HG03025 (cell line): Measurements from ENCODE around the gene CDC42BPB.
A peak's percentile ranks its signal among the peaks of the same experiment; 100 is the strongest.
"Not testable (repeated sequence)": the region's sequence is repeated elsewhere in the genome, so short reads cannot be mapped to it uniquely, and the experiment has no call there.

ENCODE experiments used
- ATAC-seq: cut with Tn5 transposase; IDR thresholded peaks from one replicate; pipeline ENCODE4 v1.9.1; 2021; ENCODE audit warnings: mild to moderate bottlenecking, moderate library complexity; ENCODE audit not compliant: unreplicated experiment, low FRiP score

CDC42BPB gene

DNA sequence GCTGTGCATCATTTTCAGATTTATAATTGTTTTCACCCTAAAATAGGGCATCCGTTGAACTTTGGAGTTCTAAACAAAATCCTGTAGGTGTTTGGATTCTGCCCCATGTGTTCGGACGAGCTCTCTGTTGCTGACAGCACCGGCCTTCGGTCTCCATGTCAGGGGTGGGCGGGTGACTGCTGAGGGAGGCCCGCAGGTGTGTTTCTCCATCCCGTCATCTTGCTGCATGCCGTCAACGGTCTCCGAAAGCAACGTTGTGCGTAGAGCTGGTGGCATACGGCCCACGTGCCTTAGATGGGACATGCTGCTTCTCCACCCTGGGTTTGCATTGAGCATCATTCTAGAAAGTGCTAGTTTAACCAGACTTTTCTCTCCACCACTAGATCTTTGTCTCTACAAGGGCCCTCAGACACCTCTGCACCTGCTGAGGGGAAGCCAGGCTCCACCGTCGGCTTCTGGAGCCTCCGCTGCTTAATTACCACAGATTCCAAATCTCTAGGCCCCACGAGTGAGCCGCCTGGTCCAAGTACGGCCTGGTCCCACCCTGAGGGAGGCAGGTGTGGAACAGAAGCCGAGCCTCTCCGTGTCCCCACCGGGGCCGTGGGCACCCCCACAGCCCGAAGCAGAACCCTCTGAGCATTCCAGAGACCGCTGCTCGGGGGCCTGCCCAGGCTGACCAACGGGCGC, 150.6 kb downstream of the CDC42BPB start:
- no peak for ATAC-seq

DNA sequence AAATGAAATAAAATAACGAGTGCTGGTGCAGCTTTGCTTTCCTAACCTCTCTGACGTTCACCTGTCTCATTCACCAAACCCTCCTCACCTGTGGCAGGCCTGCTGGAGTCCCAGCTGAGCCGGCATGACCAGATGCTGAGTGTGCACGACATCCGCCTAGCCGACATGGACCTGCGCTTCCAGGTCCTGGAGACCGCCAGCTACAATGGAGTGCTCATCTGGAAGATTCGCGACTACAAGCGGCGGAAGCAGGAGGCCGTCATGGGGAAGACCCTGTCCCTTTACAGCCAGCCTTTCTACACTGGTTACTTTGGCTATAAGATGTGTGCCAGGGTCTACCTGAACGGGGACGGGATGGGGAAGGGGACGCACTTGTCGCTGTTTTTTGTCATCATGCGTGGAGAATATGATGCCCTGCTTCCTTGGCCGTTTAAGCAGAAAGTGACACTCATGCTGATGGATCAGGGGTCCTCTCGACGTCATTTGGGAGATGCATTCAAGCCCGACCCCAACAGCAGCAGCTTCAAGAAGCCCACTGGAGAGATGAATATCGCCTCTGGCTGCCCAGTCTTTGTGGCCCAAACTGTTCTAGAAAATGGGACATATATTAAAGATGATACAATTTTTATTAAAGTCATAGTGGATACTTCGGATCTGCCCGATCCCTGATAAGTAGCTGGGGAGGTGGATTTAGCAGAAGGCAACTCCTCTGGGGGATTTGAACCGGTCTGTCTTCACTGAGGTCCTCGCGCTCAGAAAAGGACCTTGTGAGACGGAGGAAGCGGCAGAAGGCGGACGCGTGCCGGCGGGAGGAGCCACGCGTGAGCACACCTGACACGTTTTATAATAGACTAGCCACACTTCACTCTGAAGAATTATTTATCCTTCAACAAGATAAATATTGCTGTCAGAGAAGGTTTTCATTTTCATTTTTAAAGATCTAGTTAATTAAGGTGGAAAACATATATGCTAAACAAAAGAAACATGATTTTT, 151.9 kb downstream of the CDC42BPB start:
- ATAC-seq, result no peak

DNA sequence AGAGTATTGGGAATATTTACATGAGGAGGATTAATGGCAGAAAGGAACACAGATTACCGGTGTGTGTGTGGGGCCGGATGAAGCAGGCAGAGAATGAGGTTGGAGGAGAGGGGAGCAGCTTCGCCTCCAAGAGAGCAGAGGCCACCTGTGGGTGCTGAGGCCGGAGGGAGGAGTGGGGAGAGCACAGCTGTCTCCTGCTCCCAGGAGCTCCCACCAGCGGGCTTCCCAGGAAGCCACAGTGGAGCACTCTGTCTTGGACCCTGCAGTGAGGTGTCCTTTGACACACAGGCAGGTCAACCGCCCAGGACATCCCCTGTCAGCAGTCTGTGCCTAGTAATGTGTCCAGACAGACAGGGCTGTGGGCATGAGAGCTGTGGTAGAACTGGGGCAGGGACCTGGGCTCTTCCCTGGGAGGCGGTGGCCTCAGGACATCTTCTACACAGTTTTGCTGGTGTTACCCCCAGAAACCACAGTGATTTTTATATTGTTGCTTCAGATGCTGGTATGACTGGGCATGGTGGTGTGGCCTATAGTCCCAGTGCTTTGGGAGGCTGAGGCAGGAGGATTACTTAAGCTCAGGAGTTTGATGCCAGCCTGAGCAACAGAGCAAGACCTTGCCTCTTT, 153.3 kb downstream of the CDC42BPB start:
- ATAC-seq, result no peak

DNA sequence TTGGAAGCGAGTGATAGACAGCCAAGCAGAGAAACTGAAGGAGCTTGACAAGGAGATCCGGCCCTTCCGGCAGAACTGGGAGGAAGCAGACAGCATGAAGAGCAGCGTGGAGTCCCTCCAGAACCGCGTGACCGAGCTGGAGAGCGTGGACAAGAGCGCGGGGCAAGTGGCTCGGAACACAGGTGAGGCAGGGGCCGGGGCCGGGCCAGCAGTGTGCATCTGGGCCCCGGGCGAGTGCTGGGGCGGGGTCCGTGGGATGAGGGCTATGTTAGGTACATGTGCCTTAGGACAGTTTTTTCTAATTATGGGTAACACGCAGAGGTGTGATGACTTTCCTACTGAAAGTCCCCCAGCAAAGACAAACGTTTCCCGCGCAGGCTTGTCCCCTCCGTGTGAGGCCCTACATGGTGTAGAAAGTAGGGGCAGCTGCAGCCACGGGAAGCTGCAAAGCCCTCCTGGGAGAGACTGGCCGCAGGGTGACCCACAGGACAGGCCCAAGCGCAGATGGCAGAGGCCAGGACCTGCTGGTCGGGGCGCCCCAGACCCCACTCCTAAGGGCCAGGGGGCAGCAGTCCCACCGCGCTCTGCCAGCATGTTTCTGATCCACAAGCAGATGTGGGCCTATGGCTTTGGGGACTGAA, 154.0 kb downstream of the CDC42BPB start:
- ATAC-seq, result no peak

DNA sequence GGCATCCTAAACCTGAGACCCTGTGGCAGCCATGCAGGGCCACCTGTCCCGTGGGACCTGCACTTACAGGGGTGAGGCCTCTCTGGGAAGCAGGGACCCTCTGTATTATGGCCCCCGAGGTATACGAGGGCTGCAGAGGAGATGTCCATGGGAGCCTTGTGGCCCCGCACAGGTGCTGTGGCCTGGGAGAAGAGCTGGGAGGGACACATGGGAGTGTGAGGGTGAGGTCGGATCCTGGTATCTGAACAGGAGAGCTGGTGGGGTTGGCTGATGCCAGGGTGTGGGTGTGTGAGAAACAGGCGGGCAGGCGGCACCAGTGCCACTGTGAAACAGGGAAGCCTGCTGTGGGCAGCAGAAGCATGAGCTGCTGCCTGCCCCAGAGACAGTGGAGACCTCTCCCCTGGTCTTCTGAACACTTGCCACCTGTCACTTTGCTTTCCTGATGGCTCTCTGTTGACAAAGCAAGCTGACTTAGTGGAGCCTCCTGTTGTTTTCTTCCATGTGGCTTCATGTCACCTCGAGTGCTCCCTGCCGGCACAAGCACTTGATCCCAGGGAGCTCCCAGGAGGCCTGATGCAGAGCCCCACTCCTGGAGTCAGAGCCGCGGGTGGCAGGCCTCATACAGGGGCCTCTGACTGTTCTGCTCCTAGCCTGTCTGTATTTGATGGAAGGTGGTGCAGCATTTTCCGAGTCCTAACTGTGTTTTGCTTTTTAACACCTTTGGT, 154.7 kb downstream of the CDC42BPB start:
- no peak for ATAC-seq

DNA sequence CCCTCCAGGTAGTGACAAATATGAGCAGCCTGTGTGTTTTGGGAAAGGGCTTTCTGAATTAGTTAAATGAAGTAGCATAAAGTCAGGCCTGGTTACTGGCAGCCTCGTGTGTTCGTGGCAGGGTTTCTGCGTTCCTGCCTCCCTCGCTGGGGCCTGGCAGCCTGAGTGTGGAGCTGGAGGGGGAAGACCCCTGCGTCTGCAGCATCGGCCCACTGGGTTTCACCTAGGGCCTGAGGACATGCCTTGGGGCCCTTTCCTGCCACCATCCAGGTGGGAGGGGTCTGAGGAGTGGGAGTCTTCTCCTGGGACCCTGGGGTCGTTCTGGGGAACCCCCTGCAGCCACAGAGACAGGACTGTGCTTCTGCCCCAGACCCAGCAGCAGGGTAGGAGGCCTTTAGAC, 155.3 kb downstream of the CDC42BPB start:
- ATAC-seq, result no peak

DNA sequence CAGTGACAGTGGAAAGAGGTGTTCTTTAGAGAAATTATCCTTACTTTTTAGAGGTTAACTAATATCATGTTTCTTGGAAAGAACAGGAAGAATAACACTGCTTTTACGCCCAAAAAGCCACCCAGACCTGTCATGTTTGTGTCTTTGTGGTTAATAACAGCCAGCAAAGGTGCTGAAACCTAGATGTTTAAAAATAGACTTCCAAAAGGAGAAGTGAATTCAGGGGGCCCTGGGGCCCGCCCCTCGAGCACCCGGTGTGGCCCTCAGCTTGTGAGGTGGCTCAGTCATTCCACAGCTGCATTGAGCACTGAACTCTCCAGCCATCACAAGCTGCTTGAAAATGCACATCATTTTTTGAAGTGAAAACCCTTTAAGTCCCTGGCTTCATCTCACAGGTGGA, 155.7 kb downstream of the CDC42BPB start:
- peak; percentile 75 for ATAC-seq

DNA sequence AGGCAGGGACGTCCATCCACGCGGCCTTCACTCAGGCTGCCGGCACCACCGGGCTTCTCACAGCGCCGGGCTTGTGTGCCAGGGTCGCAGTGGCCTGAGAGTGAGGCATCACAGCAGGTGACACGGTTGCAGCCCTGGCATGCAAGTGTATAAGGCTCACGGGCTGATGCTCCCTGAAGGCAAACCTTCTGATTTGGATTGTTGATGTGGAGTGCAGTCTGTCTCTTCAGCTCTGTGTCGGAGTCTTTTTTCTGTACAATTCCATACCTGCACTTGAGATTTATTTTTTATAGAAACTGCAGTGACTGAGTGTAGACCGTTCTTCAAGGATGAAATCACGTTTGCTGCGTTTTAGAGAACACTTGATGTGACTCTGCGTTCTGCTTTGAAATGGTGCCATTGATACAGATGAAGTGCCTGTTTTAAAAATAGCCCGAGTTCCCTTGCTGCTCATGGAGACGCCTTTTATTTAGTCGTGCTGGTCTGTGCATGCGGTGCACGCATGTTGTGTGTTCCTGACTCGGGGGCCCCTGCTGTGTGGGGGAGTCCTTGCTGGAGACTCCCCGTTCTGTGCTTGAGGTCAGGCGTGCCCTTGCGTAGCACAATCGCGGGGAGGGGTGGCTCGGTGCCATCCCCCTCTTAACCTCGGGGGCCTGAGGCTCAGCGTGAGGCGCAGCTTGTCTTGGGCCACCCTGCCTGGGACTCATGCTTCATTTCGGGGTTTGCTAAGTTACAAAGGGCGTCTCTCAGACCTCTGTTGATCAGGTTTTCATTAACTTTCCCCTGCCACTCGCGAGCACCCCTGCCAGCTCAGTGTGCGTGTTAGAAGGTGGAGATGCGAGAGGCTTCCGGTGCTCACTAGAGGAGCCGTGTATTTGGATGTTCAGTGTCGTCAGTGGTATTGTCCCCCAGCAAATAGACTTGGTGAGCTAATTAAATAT, 156.4 kb downstream of the CDC42BPB start:
- ATAC-seq, result peak; percentile 45

DNA sequence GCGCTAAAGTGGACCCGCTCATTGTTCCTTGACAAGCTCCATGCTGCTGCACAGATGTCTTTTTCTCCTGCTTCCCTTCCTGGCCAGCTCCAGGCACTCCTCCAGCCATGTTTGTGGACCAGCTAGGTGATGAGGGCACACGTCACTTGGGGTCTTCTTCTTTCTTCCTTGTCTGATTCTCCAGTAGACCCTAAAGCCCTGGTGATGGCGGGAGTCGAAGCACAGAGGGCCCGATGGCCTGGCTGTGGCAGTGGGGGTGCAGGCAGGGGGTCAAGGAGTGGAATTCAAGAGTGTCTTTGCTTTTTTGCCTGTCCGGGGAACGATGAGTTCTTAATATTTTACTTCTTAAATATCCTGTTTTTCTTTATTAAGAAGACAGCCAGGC, 157.8 kb downstream of the CDC42BPB start:
- ATAC-seq, result no peak

DNA sequence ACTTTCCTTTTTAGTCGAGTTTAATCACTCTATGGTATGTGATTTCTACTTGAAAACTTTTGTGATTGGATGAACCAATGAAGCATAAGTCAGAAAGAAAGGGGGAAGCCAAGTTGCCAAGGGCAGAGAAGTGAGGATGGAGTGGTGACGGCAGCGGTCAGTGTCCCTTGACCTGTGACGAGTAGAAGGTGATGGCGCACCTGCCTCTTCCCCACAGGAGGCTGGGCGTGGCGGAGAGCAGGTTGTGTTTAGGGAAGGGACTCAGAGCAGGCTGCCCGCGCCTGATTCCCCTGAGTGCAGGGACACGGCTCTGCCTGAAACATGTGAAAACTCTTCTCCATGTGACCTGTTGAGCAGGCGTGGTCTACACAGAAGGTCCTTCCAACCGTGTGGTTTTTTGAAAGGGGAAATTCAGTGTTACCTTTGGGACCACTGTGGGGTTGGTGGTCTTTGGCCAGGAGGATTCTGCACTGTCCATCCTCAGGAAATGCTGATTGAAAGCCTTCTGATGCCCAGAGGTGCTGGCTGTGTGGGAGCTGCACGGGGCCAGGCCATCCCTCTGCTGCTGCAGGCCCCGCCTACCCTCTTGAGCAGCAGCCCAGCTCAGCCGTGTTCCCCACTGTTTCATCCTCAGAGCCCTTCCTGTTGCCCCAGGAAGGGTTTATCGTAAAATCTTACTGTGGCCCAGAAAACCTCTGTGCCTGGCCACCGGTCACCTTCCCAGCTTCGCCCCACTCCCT, 158.4 kb downstream of the CDC42BPB start:
- ATAC-seq, result no peak

DNA sequence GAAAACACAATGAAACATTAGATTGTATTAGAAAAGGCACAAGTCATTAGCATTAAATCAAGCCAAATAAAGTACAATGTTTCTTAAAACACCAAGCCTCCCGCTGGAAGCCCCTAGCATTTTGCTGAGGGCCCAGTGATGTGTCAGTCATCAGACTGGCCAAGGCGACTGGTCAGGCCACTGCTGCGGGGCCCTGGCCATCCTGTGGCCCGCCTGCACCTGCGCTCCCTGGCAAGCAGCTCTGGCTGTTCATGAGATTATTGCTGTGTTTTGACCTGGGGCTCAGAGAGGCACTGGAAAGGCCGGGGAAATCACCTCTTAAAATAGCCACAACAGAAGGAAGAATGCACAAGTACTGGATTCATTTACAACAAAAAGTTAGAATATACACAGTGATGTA, 159.1 kb downstream of the CDC42BPB start:
- ATAC-seq, result no peak

DNA sequence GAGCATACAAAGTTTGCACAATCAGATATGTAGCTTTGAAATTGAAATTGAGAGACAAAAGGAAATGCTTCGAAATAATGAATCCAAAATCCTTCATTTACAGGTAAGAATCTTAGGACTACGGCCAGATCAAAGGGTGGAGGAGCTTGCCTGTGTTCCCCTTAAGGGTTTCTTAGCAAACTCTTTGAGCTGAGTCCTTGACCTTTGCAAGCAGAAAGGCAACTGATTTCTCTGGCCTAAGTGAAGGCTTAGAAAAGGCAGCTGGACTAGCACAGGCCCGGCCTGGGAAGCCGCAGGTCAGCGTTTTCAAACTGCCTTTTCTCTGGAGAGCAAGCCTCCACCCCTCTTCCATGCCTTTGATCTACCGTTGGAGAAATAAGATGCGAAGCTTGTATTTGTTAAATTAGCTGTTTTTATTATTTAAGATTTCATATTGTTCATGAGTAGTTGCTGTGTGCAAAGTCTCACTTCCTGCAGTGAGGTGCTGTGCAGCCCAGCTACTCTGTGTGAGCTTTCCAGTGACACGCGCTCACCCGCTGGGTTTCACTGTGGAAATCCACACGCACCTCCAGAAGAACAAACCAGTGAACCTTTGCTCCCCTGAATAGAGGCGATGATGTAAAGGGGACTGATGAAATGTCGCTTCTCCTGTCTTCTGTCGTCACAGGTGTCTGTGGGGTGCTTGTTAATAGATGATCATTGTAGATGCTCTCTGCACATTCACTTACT, 159.9 kb downstream of the CDC42BPB start:
- no peak for ATAC-seq

DNA sequence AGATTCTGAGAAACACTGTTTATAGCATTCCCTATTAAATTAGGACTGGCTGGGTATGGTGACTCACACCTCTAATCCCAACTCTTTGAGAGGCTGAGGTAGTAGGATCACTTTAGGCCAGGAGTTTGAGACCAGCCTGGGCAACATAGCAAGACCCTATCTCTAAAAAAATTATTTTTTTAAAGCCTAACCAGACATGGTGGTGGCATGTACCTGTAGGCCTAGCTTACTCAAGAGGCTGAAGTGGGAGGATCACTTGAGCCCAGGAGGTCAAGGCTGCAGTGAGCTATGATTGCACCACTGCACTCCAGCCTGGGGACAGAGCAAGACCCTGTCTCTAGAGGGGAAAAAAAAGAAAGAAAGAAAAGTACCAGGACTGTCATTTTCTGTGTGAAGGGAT, 160.6 kb downstream of the CDC42BPB start:
- not testable (repeated sequence) for ATAC-seq

DNA sequence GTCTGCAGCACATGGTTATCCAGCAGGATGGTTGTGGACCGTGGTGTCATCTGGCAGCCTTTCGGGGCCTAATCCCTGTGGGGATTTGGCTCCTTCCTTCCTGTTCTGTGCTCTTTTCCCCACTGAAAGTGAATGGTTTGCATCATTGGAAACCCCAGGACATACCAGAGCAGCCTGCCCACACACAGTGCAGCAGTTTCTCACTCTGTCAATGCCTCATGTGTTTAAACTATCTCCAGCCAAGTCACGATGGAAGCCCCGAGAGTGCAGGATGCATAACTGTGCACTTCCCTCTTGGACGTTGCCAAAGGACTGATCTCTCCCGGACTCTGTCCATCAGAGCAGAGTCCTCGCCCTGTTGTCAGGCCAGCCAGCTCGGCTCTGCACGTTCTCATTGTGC, 163.9 kb downstream of the CDC42BPB start:
- ATAC-seq, result no peak

DNA sequence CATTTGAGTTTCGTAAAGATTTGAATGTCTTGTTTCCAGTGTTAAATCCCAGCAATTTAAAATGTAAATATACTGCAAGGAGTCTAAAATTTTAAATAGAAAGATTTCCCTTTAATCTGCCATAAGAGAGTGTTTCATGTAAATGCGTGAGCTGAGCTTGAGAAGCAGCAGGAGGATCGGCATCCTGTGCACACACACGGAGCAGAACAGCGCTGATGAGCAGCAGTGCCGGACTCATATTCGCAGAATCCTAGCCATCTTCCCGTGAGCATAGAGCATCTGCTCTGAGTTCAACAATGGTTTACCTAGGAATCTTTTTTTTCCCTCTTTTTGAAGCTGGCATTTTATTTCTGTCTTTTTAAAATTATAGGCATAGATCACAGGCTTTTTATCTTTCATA, 164.7 kb downstream of the CDC42BPB start:
- ATAC-seq, result no peak

DNA sequence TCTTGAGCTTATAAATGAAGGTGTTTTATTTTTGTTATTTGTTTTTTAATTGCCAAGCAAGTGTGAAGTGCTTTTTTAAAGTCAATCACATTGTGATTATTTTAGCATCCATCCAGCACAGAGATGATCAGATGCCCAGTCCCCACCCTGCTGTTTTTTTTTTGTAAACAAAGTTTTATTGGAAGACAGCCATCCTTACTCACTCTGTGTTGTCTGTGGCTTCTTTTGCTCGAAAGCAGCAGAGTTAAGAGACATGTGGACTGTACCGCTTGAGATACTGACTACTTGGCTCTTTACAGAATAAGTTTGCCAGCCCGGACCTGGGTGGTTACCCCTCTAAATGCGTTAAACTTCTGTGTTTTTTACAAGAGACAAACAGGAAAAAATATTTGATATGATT, 165.8 kb downstream of the CDC42BPB start:
- ATAC-seq, result no peak

DNA sequence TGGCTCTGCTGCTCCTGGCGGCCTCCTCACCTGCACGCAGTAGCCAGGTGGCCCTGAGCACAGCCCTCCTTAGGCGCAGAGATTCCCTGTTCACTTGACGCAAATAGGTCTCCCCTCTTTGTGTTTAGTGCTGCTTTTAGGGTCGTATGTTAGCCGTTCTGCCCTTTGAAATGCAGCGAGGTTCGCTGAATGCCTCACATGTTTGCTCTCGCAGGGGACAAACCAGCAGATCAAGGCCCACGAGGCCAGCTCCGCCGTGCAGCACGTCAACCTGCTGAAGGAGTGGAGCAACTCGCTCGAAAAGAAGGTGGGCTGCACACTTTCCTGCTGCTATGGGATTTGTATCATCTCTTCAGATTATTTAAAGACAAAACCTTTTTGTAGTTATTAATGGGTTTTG, 166.2 kb downstream of the CDC42BPB start:
- ATAC-seq, result no peak

DNA sequence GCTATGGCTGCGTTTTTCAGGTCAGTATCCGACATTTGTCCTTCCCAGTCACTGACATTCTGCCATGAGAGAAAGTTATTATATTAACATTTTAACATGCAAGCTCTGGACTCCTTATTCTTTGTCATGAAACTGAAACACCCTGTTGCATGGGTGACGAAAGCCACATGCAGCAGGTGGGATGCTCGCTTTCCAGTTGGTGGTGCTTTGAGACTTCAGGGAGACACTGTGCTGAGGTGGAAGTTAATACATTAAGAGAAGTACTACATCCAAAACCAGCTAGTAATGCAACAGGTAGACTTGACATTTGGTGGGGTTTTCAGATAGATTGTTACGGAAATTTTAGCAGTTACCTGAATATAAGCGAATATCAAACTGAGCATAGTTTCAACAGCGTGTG, 167.7 kb downstream of the CDC42BPB start:
- ATAC-seq, result no peak
